Osteoblast (primary cell): ENCODE data around the gene PTPRB. TPM values are rescaled to one million over a fixed set of nuclear protein-coding genes. Genes with fewer than 3 reads are reported as not detected.

Experiments used
- DNase-seq: peaks from one replicate; pipeline ENCODE4 v3.0.0; 2011; ENCODE audit warnings: low spot score, mixed read lengths; ENCODE audit not compliant: insufficient read length; ENCODE audit errors: missing footprints
- H2AFZ ChIP-seq: 2 replicates; pipeline ENCODE4 v1.6.0; 2011; ENCODE audit warnings: mild to moderate bottlenecking, low read length
- H3K27ac ChIP-seq: 2 replicates; pipeline ENCODE4 v1.5.1; 2011; ENCODE audit warnings: mild to moderate bottlenecking, low read depth, low read length, moderate library complexity
- H3K27me3 ChIP-seq: 2 replicates; pipeline ENCODE4 v1.6.0; 2012; ENCODE audit warnings: mild to moderate bottlenecking, control low read depth, inconsistent platforms, low read length, moderate library complexity; ENCODE audit not compliant: insufficient read depth
- H3K36me3 ChIP-seq: 2 replicates; pipeline ENCODE4 v1.5.1; 2011; ENCODE audit warnings: mild to moderate bottlenecking, low read length, control low read depth, moderate library complexity; ENCODE audit not compliant: insufficient read depth
- H3K4me1 ChIP-seq: 2 replicates; pipeline ENCODE4 v1.5.1; 2011; ENCODE audit warnings: mild to moderate bottlenecking, low read length, control low read depth, moderate library complexity; ENCODE audit not compliant: insufficient read depth
- H3K4me2 ChIP-seq: 2 replicates; pipeline ENCODE4 v1.6.0; 2011; ENCODE audit warnings: mild to moderate bottlenecking, low read length; ENCODE audit not compliant: insufficient read depth
- H3K4me3 ChIP-seq: fragments of 200-600 bp; sonication (generic); 3 replicates; pipeline ENCODE4 v1.5.1; 2012; ENCODE audit warnings: mild to moderate bottlenecking, low read length, inconsistent platforms; ENCODE audit not compliant: insufficient read depth
- H3K79me2 ChIP-seq: 2 replicates; pipeline ENCODE4 v1.6.0; 2012; ENCODE audit warnings: mild to moderate bottlenecking, low read length, control low read depth, inconsistent platforms; ENCODE audit not compliant: insufficient read depth
- H3K9me3 ChIP-seq: 2 replicates; pipeline ENCODE4 v1.5.1; 2011; ENCODE audit warnings: low read depth, low read length, control low read depth
- H4K20me1 ChIP-seq: 2 replicates; pipeline ENCODE4 v1.6.0; 2012; ENCODE audit warnings: mild to moderate bottlenecking, low read length, control low read depth; ENCODE audit not compliant: insufficient read depth
- total RNA-seq: library from RNA; depleted of rRNA; stranded (reverse); fragments of >200 nt; gene quantifications from 2 replicates; pipeline ENCODE4 v1.2.3, GENCODE V29; 2012
- TF ChIP-seq, protein P1 (sequence below): IDR thresholded peaks from 2 replicates; pipeline ENCODE4 v1.5.1; 2011; ENCODE audit warnings: mild to moderate bottlenecking, low read depth, low read length, moderate library complexity; ENCODE audit errors: extremely low read depth

Gene PTPRB
- total RNA-seq, 1 donor, result 1.1 TPM

GRCh38 chr12:70556179-70556869 lies 80.9 kb downstream of the PTPRB start:
- H3K9me3 ChIP-seq, result no peaks in the 10 kb centered on the region
- no peak overlapping the region for H3K4me3 ChIP-seq
- H3K36me3 ChIP-seq, result no peaks in the 10 kb centered on the region

GRCh38 chr12:70555081-70555480 lies 82.1 kb downstream of the PTPRB start:
- no peak overlapping the region for H2AFZ ChIP-seq
- H3K27ac ChIP-seq, result no peak overlapping the region
- H3K4me2 ChIP-seq, result no peak overlapping the region
- no peak overlapping the region for H3K4me3 ChIP-seq
- H3K79me2 ChIP-seq, result no peaks in the 10 kb centered on the region
- no peak for DNase-seq
- no peaks in the 10 kb centered on the region for H3K36me3 ChIP-seq
- H3K4me1 ChIP-seq, result no peaks in the 10 kb centered on the region
- no peaks in the 10 kb centered on the region for H4K20me1 ChIP-seq
- H3K9me3 ChIP-seq, result no peaks in the 10 kb centered on the region
- TF ChIP-seq, protein P1, sequence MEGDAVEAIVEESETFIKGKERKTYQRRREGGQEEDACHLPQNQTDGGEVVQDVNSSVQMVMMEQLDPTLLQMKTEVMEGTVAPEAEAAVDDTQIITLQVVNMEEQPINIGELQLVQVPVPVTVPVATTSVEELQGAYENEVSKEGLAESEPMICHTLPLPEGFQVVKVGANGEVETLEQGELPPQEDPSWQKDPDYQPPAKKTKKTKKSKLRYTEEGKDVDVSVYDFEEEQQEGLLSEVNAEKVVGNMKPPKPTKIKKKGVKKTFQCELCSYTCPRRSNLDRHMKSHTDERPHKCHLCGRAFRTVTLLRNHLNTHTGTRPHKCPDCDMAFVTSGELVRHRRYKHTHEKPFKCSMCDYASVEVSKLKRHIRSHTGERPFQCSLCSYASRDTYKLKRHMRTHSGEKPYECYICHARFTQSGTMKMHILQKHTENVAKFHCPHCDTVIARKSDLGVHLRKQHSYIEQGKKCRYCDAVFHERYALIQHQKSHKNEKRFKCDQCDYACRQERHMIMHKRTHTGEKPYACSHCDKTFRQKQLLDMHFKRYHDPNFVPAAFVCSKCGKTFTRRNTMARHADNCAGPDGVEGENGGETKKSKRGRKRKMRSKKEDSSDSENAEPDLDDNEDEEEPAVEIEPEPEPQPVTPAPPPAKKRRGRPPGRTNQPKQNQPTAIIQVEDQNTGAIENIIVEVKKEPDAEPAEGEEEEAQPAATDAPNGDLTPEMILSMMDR, result no peak
- H3K27me3 ChIP-seq, result peaks cover 2% of the 10 kb centered on the region

More at GRCh38 chr12:70556179-70556869, 80.9 kb downstream of the PTPRB start:
- H2AFZ ChIP-seq, result no peak overlapping the region
- no peaks in the 10 kb centered on the region for H3K4me1 ChIP-seq
- no peaks in the 10 kb centered on the region for H3K79me2 ChIP-seq
- H3K4me2 ChIP-seq, result no peak overlapping the region
- peaks cover 2% of the 10 kb centered on the region for H3K27me3 ChIP-seq
- DNase-seq, result no peak
- TF ChIP-seq, protein P1, result no peak
- no peak overlapping the region for H3K27ac ChIP-seq
- H4K20me1 ChIP-seq, result no peaks in the 10 kb centered on the region

DNA sequence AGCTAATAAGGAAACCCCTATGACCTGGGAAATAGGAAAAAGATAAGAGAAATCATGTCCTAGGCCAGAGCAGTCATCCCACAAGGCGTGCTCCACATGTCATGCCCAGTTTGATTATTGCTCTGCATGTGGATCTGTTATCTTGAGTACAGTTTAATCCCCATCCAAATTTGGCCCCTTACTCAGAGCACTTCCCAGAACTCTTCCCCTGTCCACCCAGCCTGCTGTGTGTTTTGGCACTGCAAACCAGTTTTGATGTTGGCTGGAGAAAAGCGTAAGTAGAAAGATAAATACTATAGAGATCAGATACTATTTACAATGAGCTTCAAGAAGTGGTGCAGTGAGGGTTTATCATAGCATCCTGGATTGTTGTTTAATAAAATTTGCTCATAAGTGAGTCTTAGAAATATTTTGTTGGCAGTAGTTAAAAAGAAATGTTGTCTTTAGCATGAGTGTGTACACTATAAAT lies 83.8 kb downstream of the PTPRB start:
- TF ChIP-seq, protein P1, result no peak
- DNase-seq, result no peak

GRCh38 chr12:70551731-70552130 lies 85.5 kb downstream of the PTPRB start:
- Histone ChIP-seq H3K4me3 (no peak overlapping the region), H3K79me2 (no peaks in the 10 kb centered on the region), H3K27ac (no peak overlapping the region), H2AFZ (no peak overlapping the region), H3K4me2 (no peak overlapping the region), H3K27me3 (peaks cover 2% of the 10 kb centered on the region), H3K36me3 (no peaks in the 10 kb centered on the region), H3K9me3 (no peaks in the 10 kb centered on the region), H4K20me1 (no peaks in the 10 kb centered on the region), H3K4me1 (no peaks in the 10 kb centered on the region)
- no peak for DNase-seq
- TF ChIP-seq, protein P1, result no peak

More for the DNA sequence above, 83.8 kb downstream of the PTPRB start:
- no peak overlapping the region for H2AFZ ChIP-seq
- no peaks in the 10 kb centered on the region for H3K79me2 ChIP-seq
- H3K4me3 ChIP-seq, result no peak overlapping the region
- H3K27ac ChIP-seq, result no peak overlapping the region
- H3K4me1 ChIP-seq, result no peaks in the 10 kb centered on the region
- H3K9me3 ChIP-seq, result no peaks in the 10 kb centered on the region
- H3K36me3 ChIP-seq, result no peaks in the 10 kb centered on the region
- peaks cover 2% of the 10 kb centered on the region for H3K27me3 ChIP-seq
- H4K20me1 ChIP-seq, result no peaks in the 10 kb centered on the region
- no peak overlapping the region for H3K4me2 ChIP-seq
